Duodenal mucosa (tissue), 2 donors: ENCODE data around the gene ADNP2.
"Not testable (repeated sequence)": the region's sequence is repeated elsewhere in the genome, so short reads cannot be mapped to it uniquely, and the experiment has no call there.

ENCODE experiments used
- H3K27ac ChIP-seq: one replicate; pipeline ENCODE4 v1.7.0; 2013; ENCODE audit warnings: low read depth, low read length
- H3K27me3 ChIP-seq, 2 donors: one replicate each; pipeline ENCODE4 v1.7.0; 2013; ENCODE audit warnings: low read length in 2 of 2, control low read depth in 1 of 2; ENCODE audit not compliant: insufficient read depth in 2 of 2, control insufficient read depth in 1 of 2
- H3K36me3 ChIP-seq, 2 donors: one replicate each; pipeline ENCODE4 v1.7.0; 2013; ENCODE audit warnings: low read length in 2 of 2, control low read depth in 1 of 2; ENCODE audit not compliant: insufficient read depth in 2 of 2, control insufficient read depth in 1 of 2
- H3K4me1 ChIP-seq, 2 donors: one replicate each; pipeline ENCODE4 v1.7.0; 2013; ENCODE audit warnings: low read length in 2 of 2, control low read depth in 1 of 2; ENCODE audit not compliant: insufficient read depth in 2 of 2, control insufficient read depth in 1 of 2
- H3K4me3 ChIP-seq, 2 donors: one replicate each; pipeline ENCODE4 v1.7.0; 2013; ENCODE audit warnings: low read length in 2 of 2, low read depth in 1 of 2
- H3K9ac ChIP-seq, 2 donors: one replicate each; pipeline ENCODE4 v1.7.0; 2013; ENCODE audit warnings: low read length in 2 of 2, low read depth in 1 of 2
- H3K9me3 ChIP-seq, 2 donors: one replicate each; pipeline ENCODE4 v1.7.0; 2013; ENCODE audit warnings: low read length in 2 of 2, control low read depth in 1 of 2; ENCODE audit not compliant: control insufficient read depth in 1 of 2

Gene ADNP2

DNA sequence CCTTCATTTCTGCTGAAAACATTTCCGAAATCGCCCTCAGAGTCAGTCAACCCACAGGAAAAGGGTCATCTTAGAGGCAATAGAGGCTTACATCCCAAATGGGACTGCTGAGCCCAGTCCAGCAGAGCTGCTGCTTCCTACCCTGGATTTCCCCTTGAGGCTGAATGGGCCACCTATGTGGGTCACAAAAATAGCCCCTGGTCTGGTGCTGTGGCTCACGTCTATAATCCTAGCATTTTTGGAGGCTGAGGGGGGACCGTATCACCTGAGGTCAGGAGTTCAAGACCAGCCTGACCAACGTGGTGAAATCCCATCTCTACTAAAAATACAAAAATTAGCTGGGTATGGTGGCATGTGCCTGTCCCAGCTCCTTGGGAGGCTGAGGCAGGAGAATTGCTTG lies 49.3 kb downstream of the ADNP2 start:
- H3K9ac ChIP-seq: no peak overlapping the region
- H3K9me3 ChIP-seq: no peaks in the 10 kb centered on the region
- no peak overlapping the region for H3K4me3 ChIP-seq
- H3K36me3 ChIP-seq: no peaks in the 10 kb centered on the region
- H3K4me1 ChIP-seq: no peaks in the 10 kb centered on the region
- no peaks in the 10 kb centered on the region for H3K27me3 ChIP-seq
- H3K27ac ChIP-seq: no peak overlapping the region

DNA sequence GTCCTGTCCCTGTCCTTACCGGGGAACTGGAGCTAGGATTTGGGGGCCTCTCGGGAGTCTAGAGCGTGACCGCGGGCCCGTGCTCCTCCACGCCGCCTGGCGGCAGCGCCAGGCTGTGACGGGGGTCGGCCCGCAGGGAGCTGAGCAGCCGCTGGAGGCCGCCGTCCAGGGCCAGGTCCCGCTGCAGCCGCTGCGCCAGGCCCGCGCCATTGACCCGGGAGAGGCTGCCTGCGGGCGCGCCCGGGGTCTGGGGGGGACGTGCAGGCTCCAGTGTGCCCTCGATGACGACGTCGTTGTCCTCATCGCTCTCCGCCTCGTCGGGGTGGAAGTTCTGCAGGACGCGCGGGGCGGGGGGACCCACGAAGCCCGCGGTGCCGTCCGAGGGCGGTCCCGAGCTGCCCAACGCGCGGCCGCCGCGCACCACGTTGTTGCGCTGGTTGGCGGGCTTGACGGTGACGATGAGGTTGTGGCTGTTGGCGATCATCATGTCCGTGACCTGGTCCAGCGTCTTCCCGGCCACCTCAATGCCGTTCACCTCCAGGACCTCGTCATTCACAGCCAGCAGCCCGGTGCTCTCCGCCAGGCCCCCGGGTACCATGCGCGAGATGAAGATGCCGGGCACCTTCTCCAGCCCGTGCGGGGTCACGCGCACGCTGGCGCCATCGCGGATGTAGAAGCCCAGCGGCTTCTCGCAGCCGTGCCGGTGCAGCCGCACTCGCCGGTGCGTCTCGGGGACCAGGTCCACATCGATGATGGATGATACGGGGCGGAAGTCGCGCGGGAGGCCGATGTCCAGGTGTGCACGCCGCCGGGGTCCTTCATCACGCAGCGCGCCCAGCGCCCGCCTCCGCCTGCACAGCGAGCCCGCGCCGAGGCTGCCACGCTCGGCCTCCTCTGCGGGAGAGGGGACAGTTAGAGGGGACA lies 50.9 kb downstream of the ADNP2 start:
- Histone ChIP-seq H3K4me1 (no peaks in the 10 kb centered on the region), H3K27ac (no peak overlapping the region), H3K9me3 (peaks cover 6 to 10% of the 10 kb centered on the region in 2 donors), H3K27me3 (no peaks in the 10 kb centered on the region), H3K4me3 (peak overlapping the region in 1 of 2 donors; percentile 37), H3K36me3 (no peaks in the 10 kb centered on the region), H3K9ac (no peak overlapping the region)

DNA sequence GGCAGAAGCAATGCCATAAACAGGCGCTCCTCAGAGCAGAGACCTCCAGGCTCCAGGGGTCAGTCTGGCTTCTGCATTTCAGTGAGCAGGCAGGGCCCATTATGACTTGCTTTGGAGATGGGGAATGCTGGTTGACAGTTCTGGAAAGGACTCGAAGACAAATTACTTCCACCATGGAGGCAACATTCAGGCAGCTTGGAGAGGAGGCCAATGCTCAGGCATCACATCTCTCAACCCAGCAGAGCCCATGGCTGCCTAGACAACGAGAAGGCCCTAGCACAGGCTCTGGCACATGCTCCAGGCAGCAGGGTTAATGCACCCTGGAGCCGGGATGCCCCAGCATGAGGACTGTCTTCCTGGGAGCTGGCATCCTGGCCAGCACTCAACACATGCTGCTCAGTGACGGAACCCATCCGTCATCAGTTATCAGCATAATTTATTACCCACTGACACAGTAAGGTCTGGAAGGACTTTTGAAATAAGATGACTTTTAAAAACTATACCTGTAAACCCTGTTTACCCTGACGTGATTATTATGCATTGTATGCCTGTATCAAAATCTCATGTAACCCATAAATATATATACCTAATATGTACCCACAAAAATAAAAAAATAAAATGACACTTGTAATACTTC lies 52.8 kb downstream of the ADNP2 start:
- Histone ChIP-seq H3K4me3 (no peak overlapping the region), H3K36me3 (no peaks in the 10 kb centered on the region), H3K9ac (no peak overlapping the region), H3K27me3 (no peaks in the 10 kb centered on the region), H3K27ac (no peak overlapping the region), H3K4me1 (no peaks in the 10 kb centered on the region), H3K9me3 (peaks cover 7 to 11% of the 10 kb centered on the region in 2 donors)

DNA sequence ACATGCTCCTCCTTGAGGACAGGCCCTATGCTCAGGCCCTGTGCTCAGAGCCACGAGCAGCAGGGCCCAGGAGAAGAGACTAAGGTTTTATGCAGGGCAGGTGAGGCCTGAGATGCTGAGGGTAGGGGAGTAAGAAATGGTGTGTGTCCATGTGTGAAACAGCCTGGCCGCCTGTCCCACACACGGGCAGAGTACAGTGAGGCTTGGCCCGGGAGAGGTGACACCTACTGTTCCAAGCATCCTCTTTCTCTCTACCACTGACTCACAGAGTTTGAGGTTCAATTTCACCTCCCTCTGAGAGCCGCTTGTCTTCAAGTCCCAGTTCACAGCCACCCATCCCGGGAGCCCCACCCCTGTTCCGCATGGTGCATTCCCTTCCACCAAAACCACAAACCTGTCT lies 54.1 kb downstream of the ADNP2 start:
- H3K4me3 ChIP-seq: no peak overlapping the region
- H3K36me3 ChIP-seq: no peaks in the 10 kb centered on the region
- peaks cover 7 to 11% of the 10 kb centered on the region in 2 donors for H3K9me3 ChIP-seq
- no peak overlapping the region for H3K27ac ChIP-seq
- no peaks in the 10 kb centered on the region for H3K27me3 ChIP-seq
- no peaks in the 10 kb centered on the region for H3K4me1 ChIP-seq
- no peak overlapping the region for H3K9ac ChIP-seq

DNA sequence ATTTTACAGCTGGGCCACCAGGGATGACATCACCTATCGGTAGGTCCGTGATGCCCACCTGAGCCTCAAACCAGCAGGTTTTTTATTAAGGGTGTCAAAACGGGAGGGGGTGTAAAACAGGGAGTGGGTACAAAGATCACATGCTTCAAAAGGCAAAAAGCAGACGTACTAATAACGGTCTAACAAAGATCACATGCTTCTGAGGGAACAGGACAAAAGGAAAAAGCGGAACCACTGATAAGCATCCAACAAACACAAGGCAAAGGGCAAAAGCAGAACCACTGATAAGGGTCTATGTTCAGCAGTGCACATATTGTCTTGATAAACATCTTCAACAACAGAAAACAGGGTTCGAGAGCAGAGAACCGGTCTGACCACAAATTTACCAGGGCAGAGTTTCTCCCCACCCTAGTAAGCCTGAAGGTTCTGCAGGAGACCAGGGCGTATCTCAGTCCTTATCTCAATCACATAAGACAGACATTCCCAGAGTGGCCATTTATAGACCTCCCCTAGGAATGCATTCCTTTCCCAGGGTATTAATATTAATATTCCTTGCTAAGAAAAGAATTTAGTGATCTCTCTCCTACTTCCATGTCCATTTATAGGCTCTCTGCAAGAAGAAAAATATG lies 55.8 kb downstream of the ADNP2 start:
- H3K4me3 ChIP-seq, H3K36me3 ChIP-seq, H3K27me3 ChIP-seq, H3K27ac ChIP-seq, H3K4me1 ChIP-seq, H3K9ac ChIP-seq: not testable (repeated sequence)
- peaks cover 7 to 11% of the 10 kb centered on the region in 2 donors for H3K9me3 ChIP-seq

DNA sequence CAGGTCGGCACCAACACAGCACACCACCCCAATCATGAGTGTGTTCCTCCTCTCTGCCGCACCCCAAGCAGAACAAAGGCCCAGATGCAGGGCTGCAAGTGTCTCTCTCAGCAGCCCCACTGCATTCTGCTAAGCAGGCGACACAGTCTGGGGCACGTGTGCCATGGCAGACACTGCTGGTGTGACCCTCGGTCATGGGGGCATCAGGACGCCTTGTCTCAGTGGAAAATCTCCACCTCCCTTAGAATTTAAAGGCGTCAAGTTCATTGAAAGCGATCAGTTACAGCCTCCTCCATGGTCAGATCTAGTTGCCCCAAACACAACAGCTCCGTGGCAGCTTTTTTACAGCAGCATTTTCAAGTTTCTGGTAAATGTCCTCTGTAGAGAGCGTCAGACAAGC lies 57.2 kb downstream of the ADNP2 start:
- peaks cover 7 to 11% of the 10 kb centered on the region in 2 donors for H3K9me3 ChIP-seq
- H3K27me3 ChIP-seq: no peaks in the 10 kb centered on the region
- H3K4me3 ChIP-seq: no peak overlapping the region
- no peak overlapping the region for H3K9ac ChIP-seq
- no peaks in the 10 kb centered on the region for H3K4me1 ChIP-seq
- no peaks in the 10 kb centered on the region for H3K36me3 ChIP-seq
- H3K27ac ChIP-seq: no peak overlapping the region

DNA sequence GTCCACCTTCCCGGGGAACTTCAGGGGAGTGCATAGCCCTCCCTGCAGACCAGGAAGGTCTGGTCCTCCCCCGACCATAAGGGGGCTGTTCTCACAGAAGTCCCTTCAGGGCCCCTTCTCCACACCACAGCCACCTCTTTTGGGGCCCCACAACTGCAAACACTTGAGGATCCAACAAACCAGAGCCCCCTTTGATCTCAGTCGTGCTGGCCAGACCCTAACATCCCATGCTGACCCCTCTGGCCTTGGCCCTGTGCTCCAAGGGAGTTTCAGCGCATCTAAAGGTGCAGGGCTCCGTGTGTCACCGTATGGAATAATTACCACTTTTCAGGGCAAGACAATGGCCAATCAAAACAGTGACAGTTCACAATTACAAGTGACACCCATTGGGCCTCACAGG lies 57.7 kb downstream of the ADNP2 start:
- no peak overlapping the region for H3K27ac ChIP-seq
- H3K4me3 ChIP-seq: no peak overlapping the region
- no peaks in the 10 kb centered on the region for H3K4me1 ChIP-seq
- H3K9me3 ChIP-seq: peaks cover 7 to 11% of the 10 kb centered on the region in 2 donors
- no peaks in the 10 kb centered on the region for H3K36me3 ChIP-seq
- no peak overlapping the region for H3K9ac ChIP-seq
- peaks cover 0 to 4% of the 10 kb centered on the region in 2 donors for H3K27me3 ChIP-seq

DNA sequence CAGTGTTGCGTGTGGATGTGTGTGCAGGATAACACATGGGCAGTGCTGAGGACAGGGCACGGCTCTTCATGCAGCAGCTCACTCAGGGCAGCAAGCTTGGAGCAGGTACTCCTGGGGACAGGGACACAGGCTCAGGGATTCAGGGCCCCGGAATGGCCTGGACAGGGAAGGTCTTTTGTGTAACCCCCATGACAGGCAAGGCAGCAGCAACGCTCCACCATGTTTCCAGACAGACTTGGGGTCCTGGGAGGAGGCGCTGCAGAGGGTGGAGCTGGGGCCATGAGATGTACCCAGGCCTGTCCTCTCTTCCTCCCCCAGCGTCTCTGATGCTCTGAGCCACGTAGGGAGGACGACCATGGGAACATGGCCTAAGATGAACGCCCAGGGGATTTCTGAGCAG lies 58.3 kb downstream of the ADNP2 start:
- no peak overlapping the region for H3K4me3 ChIP-seq
- no peak overlapping the region for H3K9ac ChIP-seq
- no peak overlapping the region for H3K27ac ChIP-seq
- H3K27me3 ChIP-seq: peaks cover 0 to 7% of the 10 kb centered on the region in 2 donors
- H3K4me1 ChIP-seq: no peaks in the 10 kb centered on the region
- H3K36me3 ChIP-seq: no peaks in the 10 kb centered on the region
- H3K9me3 ChIP-seq: peaks cover 7 to 11% of the 10 kb centered on the region in 2 donors

DNA sequence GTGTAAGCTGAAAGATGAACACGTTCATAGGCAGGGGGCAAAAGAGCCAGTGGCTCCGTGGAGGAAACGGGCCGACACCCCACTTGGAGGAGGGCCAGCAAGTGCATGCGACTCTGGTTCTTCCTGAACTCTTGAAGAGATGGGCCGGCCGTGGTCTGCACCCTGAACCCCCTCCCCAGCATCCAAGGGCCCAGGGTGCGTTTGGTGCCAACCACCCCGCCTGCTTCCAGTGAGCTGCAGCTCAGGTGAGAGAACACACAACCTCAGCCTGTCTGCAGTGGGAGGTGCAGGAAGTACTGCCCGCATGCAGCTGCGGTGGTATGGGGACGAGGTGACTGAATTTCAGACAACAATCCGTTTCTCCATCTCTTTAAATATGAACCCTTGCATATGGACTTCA lies 58.9 kb downstream of the ADNP2 start:
- Histone ChIP-seq H3K9ac (no peak overlapping the region), H3K9me3 (peaks cover 7 to 11% of the 10 kb centered on the region in 2 donors), H3K4me1 (no peaks in the 10 kb centered on the region), H3K36me3 (no peaks in the 10 kb centered on the region), H3K27ac (no peak overlapping the region), H3K27me3 (peaks cover 0 to 7% of the 10 kb centered on the region in 2 donors), H3K4me3 (no peak overlapping the region)

DNA sequence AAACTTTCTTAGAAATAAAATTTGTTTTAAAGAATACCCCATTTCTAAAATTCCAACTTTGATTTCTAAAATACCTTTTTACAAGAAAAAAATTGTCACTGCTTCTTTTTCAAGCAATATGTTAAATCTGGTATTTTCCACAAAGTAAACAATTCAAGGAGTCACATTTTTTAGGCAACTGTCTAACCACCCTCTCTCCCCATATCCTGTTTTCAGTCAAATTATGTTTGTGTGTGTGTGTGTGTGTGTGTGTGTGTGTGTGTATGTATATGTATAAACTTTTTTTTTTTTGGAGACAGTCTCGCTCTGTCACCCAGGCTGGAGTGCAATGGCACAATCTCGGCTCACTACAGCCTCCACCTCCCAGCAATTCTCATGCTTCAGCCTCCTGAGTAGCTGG lies 59.3 kb downstream of the ADNP2 start:
- no peak overlapping the region for H3K27ac ChIP-seq

More for the DNA sequence above, 59.3 kb downstream of the ADNP2 start:
- Histone ChIP-seq H3K4me1 (no peaks in the 10 kb centered on the region), H3K9ac (no peak overlapping the region), H3K9me3 (peaks cover 7 to 11% of the 10 kb centered on the region in 2 donors), H3K27me3 (peaks cover 0 to 7% of the 10 kb centered on the region in 2 donors), H3K36me3 (no peaks in the 10 kb centered on the region), H3K4me3 (no peak overlapping the region)
